ENCODE data around the gene ACVR1. TPM values are rescaled to one million over a fixed set of nuclear protein-coding genes. Genes with fewer than 3 reads are reported as not detected.
A peak's percentile ranks its signal among the peaks of the same experiment; 100 is the strongest.

The ACVR1 gene
- total RNA-seq, 1 donor from 2014 or later = 34.4 TPM

DNA sequence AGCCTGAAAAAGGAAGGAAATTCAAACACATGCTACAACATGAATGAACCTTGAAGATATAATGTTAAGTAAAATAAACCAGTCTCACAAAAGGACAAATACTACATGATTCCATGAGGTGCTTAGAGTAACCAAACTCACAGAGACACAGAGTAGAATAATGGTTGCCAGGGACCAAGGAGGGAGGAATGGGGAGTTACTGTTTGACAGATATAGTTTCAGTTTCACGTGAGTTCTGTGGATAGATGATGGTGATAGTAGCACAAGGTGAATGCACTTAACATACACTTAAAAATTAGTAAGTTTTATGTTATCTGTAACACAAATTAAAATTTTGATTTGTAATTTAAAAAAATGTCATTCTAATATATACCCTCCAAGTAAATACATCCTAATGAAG lies 140.6 kb downstream of the ACVR1 start:
- H3K27me3 ChIP-seq = no peaks in the 10 kb centered on the region
- peaks cover 43% of the 10 kb centered on the region for H3K36me3 ChIP-seq
- DNase-seq (no peak), ATAC-seq (no peak)
- no peak overlapping the region for H3K27ac ChIP-seq
- no peaks in the 10 kb centered on the region for H3K9me3 ChIP-seq
- no peak overlapping the region for H3K4me3 ChIP-seq
- intact Hi-C loops (cut with DNase I) = no loop called here
- TF ChIP-seq CTCF (IDR thresholded peaks at IDR 0.05) = no peak
- no peaks in the 10 kb centered on the region for H3K4me1 ChIP-seq

DNA sequence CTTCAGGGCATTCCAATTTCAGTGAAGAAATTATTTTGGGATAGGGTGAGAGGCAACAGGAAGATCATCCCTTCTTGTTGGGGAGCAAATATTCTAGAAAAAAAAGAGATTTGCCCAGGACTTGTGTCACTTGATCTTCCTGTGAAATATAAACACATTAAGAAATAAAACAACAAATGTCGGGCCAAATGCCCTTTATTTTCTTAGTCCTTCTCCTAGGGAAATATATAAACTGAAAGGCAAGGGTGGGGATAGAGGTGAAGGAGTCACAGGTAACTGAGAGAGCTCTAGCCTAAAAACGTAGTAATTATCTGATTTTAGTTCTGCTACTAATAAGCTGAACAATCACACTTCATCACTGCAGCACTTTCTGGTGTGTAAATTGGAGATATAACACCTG lies 142.9 kb downstream of the ACVR1 start:
- no peaks in the 10 kb centered on the region for H3K9me3 ChIP-seq
- H3K27me3 ChIP-seq = no peaks in the 10 kb centered on the region
- peaks cover 40% of the 10 kb centered on the region for H3K36me3 ChIP-seq
- ATAC-seq (no peak), DNase-seq (no peak)
- no peak for TF ChIP-seq CTCF (IDR thresholded peaks at IDR 0.05)
- H3K27ac ChIP-seq = no peak overlapping the region
- intact Hi-C loops (cut with DNase I) = no loop called here
- H3K4me3 ChIP-seq = no peak overlapping the region
- no peaks in the 10 kb centered on the region for H3K4me1 ChIP-seq

- no peak overlapping the region for H3K4me3 ChIP-seq
- ATAC-seq (no peak), DNase-seq (no peak)
- no peak overlapping the region for H3K27ac ChIP-seq
- H3K4me1 ChIP-seq = no peaks in the 10 kb centered on the region
- no peaks in the 10 kb centered on the region for H3K27me3 ChIP-seq
- intact Hi-C loops (cut with DNase I) = no loop called here
- no peak for TF ChIP-seq CTCF (IDR thresholded peaks at IDR 0.05)
- H3K36me3 ChIP-seq = peaks cover 33% of the 10 kb centered on the region
- no peaks in the 10 kb centered on the region for H3K9me3 ChIP-seq
Measured at GRCh38 chr2:157732596-157732995, 143.5 kb downstream of the ACVR1 start.

DNA sequence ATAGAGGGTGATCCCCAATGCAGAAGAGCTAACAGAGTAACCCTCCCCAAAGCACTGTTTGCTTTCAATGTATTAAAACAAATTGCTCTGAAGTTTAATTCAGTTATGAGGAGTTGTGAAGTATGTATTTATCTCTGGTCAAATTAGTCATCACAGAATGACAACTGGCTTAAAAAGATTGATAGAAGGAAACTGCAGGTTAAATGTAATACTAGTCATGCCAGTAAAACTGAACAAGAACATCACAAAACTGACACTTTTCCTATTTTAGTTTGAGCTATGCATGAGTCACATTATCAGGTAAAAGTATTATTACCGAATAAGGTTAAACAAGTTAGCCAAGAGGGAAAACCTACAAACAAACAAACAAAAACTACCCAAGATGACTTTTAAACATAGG lies 148.4 kb downstream of the ACVR1 start:
- no peaks in the 10 kb centered on the region for H3K4me1 ChIP-seq
- ATAC-seq = no peak
- intact Hi-C loops (cut with DNase I) = no loop called here
- H3K27ac ChIP-seq = no peak overlapping the region
- H3K4me3 ChIP-seq = no peak overlapping the region
- no peaks in the 10 kb centered on the region for H3K27me3 ChIP-seq
- H3K36me3 ChIP-seq = peaks cover 2% of the 10 kb centered on the region
- no peak for TF ChIP-seq CTCF (IDR thresholded peaks at IDR 0.05)
- peaks cover 5% of the 10 kb centered on the region for H3K9me3 ChIP-seq
- no peak for DNase-seq

DNA sequence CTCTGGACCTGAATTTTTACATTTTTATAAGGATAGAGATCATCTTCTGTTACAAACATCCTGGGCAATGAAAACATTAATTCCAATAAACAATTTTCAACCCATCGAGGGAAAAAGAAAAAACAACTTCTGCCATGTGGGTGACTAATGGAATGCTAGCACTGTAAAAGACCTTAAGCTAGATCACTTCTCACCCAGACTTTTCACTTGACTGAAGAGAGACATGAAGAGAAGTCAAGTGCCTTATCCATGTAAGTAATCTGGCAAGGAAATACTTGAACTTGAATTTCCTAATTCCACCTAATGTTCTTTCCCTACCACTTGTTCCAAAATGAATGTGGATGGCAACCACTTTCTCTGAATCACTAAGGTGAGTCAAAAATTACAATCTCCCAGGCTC lies 149.2 kb downstream of the ACVR1 start:
- ATAC-seq (peak; percentile 69), DNase-seq (no peak)
- no peak overlapping the region for H3K4me3 ChIP-seq
- H3K36me3 ChIP-seq = no peaks in the 10 kb centered on the region
- intact Hi-C loops (cut with DNase I) = no loop called here
- H3K4me1 ChIP-seq = no peaks in the 10 kb centered on the region
- peaks cover 11% of the 10 kb centered on the region for H3K9me3 ChIP-seq
- no peak for TF ChIP-seq CTCF (IDR thresholded peaks at IDR 0.05)
- H3K27ac ChIP-seq = no peak overlapping the region
- no peaks in the 10 kb centered on the region for H3K27me3 ChIP-seq

DNA sequence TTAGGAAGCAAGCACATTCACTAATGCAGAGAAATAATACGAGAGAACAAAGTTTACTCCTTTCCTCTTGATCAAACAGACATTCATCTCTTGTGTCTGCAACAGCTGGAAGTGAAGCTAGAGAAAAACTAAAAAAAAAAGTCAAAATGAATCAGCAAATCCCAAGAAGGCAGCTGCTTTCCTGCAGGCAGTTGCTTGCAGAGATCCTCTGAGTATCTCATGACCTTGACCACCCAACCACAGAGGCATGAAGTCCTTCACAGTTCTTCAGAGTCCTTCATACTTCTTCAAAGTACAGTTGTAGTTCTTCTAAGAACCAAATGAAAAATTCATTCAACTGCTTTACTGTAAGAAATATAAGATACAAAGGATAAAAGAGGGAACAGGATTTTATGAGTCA lies 150.3 kb downstream of the ACVR1 start:
- TF ChIP-seq CTCF (IDR thresholded peaks at IDR 0.05) = no peak
- no peak overlapping the region for H3K4me3 ChIP-seq
- intact Hi-C loops (cut with DNase I) = no loop called here
- no peak for ATAC-seq
- H3K9me3 ChIP-seq = peaks cover 11% of the 10 kb centered on the region
- no peaks in the 10 kb centered on the region for H3K4me1 ChIP-seq
- no peak overlapping the region for H3K27ac ChIP-seq
- H3K36me3 ChIP-seq = no peaks in the 10 kb centered on the region
- H3K27me3 ChIP-seq = no peaks in the 10 kb centered on the region
- no peak for DNase-seq
